ENCODE results near the gene TMEM121B.

The TMEM121B gene

DNA sequence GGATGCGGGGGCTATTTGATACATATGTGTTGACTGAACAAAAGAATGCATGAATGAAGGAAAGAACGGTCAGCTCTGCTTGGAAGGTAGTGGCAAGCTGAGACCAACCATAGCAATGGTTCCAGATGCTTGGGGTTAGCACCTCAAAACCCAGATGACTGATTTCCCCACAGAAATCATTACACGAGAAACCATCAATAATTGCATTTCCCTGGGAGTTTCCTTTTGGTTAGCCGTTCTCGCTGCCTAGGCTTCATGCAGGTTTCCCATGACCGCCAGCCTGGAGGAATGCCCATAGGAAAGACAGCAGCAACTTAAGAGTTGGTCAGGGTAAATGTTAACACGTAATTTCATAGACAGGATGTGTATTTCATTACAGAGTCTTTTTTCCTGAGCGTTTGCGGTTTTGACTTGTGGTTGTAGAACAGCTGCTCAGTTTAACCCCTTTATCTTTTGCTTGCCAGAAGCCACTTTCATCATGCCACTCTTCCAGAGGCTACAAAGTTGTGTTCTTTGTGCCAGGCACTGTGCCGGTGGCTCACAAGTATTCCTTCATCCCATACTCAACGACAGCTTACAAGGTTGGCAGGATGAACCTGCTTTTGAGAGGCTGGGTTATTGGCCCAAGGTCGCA, 33.5 kb downstream of the TMEM121B start:
- DNase-seq = peak; percentile 61

DNA sequence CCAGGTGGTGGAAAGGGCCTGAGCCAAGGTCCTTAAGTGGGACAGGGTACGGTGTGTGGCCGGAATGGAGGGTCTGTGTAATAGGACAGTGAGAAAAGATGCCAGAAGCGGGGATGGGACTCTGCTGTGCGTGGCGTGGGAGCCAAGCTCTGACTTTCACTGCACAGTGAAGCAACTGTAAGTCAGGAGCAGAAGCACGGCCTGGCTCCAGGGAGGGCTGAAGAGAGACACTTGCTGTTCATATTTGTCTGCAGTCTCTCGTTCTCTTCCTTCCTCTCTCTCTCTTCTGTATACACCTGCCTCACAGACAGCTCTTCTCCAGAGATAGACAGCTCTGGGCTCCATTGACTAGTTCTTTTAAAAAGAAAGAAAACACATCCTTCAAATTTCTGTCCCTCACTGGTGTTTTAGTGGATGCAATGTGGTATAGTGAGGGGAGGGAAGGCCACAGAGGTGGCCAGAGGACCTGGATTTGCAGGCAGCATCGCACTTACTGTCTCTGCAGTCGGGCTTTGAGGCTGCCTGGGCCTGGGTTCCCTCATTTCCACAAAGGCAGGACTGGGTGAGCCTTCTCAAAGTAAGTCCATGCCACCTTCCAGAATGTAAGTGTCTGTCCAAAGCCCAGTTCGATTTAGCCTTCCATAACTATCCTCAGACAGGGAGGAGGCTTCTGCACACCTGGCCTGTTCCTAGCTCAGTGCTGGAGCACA, 34.2 kb downstream of the TMEM121B start:
- DNase-seq = peak; percentile 42

DNA sequence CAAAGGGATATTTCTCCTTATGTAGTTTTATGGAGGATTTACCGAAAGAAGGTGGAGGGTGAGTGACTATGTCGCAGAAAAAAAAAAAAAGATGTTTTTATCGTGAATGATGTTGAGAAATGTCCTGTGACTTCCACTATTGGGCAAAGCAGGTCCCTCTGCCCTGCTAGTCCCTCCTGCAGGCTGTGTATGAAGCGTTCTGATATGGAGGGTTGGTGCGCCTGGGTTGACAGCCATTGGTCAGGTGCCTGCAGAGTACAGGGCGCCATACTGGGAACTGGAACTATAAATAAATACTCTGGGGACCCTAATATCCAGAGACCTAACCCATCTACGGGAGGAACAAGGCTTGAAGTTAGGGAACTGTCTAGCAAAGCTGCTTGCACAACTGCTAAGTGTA, 34.9 kb downstream of the TMEM121B start:
- DNase-seq = peak; percentile 57

DNA sequence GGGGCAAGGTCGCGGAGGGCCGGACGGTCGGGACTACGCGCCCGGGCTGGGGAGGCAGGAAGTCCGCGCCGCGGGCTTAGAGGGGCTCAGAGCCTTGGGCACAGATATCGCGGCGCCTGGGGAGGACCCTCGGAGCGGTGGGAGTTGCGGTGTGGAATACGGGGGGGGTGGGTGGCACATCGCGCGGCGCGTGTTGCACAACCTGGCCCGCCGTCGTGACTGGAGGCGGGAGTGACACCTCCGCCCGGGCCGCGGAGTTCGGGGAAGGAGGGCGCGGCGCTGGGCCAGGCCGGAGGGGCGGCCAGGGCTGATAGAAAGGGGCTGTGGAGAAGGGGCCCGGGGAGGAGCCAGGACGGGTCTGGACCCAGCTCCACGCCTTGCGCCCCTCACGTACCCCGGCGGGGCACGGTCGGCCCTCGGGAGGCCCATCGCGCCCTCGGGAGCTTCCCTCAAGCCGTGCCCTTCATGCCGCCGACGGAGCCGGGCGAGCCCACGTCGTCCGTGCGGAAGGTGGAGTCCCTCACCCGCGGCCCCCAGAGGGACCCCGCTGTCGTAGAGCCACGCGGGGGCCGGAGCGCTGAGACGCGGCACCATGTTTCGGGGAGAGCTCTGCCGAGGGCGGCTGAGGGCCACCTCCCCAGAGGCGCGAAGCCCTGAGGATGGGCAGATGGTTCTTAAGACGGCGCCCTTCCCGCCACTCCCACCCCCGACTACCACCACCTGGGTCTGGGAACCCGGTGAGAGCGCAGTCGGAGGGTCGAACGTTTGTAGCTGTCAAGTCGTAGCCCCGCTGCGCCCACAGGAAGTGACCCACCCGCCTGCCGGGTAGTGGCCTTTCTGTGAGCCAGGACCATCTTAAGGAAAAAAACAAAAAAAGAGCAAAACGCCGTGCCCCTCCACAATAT, 35.6 kb downstream of the TMEM121B start:
- DNase-seq = peak; percentile 51

DNA sequence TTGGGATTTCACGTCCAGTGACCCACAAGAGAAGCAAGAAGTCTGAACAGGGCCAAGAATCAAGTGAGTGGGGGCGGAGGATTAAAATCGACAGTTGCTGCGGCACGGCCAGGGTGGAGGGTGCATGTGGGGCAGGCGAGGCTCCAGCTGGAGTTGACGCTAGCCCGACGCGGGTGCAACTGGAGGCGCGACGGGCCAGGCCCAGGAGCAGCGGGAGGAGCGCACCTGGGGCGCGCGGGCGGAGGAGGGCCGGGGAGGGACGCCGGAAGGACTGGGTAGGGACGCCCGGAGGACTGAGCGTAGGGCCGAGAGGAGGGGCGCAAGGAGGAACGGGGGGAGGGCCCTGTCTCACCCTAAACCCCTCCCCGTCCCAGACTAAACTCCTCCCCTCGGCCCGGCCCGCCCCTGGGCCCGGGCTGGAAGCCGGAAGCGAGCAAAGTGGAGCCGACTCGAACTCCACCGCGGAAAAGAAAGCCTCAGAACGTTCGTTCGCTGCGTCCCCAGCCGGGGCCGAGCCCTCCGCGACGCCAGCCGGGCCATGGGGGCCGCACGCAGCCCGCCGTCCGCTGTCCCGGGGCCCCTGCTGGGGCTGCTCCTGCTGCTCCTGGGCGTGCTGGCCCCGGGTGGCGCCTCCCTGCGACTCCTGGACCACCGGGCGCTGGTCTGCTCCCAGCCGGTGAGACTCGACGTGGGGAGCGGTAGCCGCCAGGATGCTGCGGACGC, 36.4 kb downstream of the TMEM121B start, which contains the start of gene IL17RA:
TSS of gene IL17RA (plus strand) at position 447 of the 723 bp plus-strand sequence. CDS start at position 539, 92 bp downstream.
- peak; percentile 96 for DNase-seq

DNA sequence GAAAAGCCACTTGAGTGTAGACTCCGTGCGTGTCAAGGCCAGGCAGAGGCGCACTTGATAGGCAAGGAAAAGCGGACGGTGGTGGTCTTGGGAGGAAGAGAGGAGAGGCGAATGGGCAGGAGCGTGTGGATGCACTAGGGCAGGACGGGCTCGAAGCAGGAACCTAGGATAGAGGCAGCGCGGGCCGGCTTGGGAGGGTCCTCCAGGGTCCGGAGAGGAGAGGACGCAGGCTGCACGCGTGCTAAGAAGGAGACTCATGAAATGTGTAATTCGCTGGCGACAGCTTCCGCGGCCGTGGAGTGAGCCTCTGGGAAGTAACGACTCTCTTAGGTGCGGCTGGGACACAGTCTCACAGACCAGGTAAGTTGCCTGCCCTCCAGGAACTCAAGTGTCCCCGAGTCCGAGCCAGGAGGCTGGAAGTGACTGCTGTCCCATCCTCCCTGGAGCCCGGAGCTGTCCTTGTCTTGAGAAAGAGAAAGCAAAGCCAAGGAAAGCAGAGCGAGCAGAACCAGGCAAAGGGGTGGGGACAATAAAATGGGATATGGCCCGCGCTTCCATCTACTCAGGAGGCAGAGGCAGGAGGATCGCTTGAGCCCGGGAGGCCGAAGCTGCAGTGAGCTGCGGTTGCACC, 37.2 kb downstream of the TMEM121B start:
- DNase-seq = no peak

DNA sequence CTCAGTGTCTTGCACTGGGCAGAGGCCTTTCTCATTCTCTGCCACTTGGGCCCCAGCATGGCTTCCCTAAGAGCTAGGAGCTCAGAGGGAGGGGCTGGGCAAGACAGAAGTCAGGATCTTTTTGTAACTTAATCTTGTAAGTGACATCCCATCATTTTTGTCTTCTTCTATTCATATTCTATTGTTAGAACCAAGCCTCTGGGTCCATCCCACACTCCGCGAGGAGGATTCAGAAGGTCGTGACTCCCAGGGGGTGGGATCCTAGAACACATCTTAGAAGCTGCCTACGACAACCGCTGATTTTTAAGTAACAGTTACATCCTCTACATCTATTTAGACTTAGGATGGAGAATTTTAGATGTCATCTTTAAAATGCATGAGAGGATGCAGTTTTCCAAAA, 37.9 kb downstream of the TMEM121B start:
- no peak for DNase-seq

DNA sequence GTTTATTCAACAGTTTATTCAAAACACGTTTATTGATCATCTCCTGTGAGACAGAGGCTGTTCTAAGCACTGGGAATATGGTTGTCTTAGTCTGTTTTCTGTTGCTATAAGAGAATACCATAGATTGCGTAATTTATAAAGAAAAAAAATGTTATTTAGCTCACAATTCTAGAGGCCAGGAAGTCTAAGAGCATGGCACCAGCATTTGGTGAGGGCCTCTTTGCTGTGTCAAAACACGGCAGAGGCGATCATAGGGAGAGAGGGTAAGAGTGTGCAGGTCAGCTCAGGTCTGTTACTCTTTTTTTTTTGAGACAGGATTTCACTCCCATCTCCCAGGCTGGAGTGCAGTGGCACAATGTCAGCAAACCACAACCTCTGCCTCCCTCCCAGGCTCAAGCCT, 41.6 kb downstream of the TMEM121B start:
- DNase-seq = no peak

DNA sequence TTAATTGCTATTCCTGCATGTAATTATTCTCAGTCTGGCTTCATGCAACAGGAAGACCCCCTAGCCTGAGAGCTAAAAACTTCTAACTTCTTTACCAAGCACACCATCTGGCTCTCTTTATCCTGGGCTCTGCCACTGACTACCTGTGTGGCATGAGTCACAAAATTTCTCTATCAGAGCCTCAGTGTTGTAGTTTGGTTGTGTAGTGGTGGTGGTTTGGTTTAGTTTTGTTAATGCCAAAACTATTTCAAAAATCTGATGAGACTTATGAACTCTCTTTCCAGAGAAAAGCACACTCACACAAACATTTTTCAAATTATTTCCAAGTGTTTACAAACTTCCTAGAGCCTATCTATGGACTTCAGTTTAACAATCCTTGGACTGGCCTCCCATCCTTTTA, 43.9 kb downstream of the TMEM121B start:
- DNase-seq = no peak

DNA sequence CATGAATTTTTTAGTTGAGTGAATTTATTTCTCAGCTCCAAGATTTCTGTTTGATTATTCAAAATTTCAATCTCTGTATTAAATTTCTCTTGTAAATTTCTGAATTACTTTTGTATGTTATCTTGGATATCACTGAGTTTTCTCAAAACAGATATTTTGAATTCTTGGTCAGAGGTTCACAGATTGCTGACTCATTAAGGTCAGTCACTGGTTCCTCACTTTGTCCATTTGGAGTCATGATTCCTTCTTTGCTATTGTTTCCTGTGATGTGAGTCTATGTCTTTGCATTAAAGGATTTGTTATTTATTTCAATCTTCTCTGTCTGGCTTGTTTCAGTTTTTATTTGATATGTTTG, 46.5 kb downstream of the TMEM121B start:
- DNase-seq = no peak

DNA sequence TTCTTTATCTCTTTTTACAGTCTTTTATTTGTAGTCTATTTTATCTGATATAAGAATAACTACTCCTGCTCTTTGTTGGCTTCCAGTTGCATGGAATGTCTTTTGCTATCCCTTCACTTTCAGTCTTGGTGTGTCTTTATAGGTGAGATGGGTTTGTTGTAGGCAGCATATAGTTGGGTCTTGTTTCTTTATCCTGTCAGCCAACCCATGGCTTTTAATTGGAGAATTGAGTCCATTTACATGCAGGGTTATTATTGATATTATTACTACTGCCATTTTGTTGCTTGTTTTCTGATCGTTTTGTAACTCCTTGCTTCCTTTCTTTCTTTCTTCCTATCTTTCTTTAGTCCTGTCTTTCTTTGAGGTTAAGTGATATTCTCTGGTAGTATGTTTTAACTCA, 48.3 kb downstream of the TMEM121B start:
- no peak for DNase-seq

Data from suppressor macrophage treated with lipopolysaccharide for 4 hours (primary cell).